ENCODE results near the gene WDR3.

- TF ChIP-seq CTCF (IDR thresholded peaks at IDR 0.05) (no peak), POLR2AphosphoS5 (IDR thresholded peaks at IDR 0.05; ENCODE audit: low read depth, low read length) (no peak), SIN3A (IDR thresholded peaks at IDR 0.05; ENCODE audit: borderline replicate concordance, insufficient read depth, low read depth, low read length) (no peak), TCF7L2 (IDR thresholded peaks at IDR 0.05; ENCODE audit: low read depth, low read length) (no peak)
Measured at GRCh38 chr1:118007391-118007790, 77.9 kb downstream of the WDR3 start.

Data from Panc1 (cell line).